ENCODE results near the gene FCRLB. TPM values are rescaled to one million over a fixed set of nuclear protein-coding genes. Genes with fewer than 3 reads are reported as not detected.
"Not testable (repeated sequence)": the region's sequence is repeated elsewhere in the genome, so short reads cannot be mapped to it uniquely, and the experiment has no call there.

Gene FCRLB
- total RNA-seq, 1 donor from 2014 or later = 0.27 TPM

DNA sequence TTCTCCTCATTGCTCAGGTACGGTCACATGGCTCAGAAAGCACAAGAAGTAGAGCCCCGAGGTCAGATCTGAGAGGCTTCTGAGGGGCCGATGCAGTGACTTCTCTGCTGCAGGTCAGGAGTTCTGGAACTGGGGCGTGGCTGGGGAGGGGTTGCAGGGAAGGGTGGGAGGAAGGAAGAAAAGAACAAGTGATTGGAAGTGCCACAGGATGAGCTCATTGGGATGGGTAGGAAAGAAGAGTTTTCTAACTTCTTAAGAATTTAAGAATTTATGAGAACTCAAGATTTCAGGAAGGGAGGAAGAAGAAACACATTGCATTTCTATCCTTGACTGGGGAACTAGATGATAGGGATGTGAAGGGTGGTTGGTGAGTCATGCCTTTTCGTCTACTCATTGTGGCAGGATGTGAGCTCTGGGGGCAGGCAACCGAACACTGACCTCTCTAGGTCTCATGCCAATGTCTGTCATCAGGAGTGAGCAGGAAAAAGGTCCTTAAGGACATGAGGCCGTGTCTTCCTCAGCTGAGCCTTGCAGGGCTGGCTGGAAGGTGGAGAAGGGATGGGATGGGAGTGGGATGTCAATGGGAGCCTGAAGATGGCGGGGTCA, 497 bp downstream of the FCRLB start:
- H3K27ac Mint-ChIP-seq (ENCODE audit: unreplicated experiment) = no peak overlapping the region
- TF ChIP-seq CTCF (IDR thresholded peaks at IDR 0.05) = no peak
- H3K9me3 Mint-ChIP-seq (ENCODE audit: unreplicated experiment) = no peaks in the 10 kb centered on the region
- no peaks in the 10 kb centered on the region for H3K36me3 Mint-ChIP-seq (ENCODE audit: unreplicated experiment)
- peaks cover 9% of the 10 kb centered on the region for H3K4me1 Mint-ChIP-seq (ENCODE audit: unreplicated experiment)
- H3K4me3 Mint-ChIP-seq (ENCODE audit: unreplicated experiment) = no peak overlapping the region
- no peak for DNase-seq (ENCODE audit: extremely low spot score, unreplicated experiment)
- peaks cover 30% of the 10 kb centered on the region for H3K27me3 Mint-ChIP-seq (ENCODE audit: unreplicated experiment)

GRCh38 chr1:161722406-161722805, 1.1 kb downstream of the FCRLB start:
- Mint-ChIP-seq H3K27me3 (ENCODE audit: unreplicated experiment) (peaks cover 24% of the 10 kb centered on the region), H3K4me1 (ENCODE audit: unreplicated experiment) (peaks cover 9% of the 10 kb centered on the region), H3K27ac (ENCODE audit: unreplicated experiment) (no peak overlapping the region), H3K36me3 (ENCODE audit: unreplicated experiment) (no peaks in the 10 kb centered on the region), H3K9me3 (ENCODE audit: unreplicated experiment) (no peaks in the 10 kb centered on the region), H3K4me3 (ENCODE audit: unreplicated experiment) (no peak overlapping the region)
- TF ChIP-seq CTCF (IDR thresholded peaks at IDR 0.05) = no peak
- DNase-seq (ENCODE audit: extremely low spot score, unreplicated experiment) = no peak

DNA sequence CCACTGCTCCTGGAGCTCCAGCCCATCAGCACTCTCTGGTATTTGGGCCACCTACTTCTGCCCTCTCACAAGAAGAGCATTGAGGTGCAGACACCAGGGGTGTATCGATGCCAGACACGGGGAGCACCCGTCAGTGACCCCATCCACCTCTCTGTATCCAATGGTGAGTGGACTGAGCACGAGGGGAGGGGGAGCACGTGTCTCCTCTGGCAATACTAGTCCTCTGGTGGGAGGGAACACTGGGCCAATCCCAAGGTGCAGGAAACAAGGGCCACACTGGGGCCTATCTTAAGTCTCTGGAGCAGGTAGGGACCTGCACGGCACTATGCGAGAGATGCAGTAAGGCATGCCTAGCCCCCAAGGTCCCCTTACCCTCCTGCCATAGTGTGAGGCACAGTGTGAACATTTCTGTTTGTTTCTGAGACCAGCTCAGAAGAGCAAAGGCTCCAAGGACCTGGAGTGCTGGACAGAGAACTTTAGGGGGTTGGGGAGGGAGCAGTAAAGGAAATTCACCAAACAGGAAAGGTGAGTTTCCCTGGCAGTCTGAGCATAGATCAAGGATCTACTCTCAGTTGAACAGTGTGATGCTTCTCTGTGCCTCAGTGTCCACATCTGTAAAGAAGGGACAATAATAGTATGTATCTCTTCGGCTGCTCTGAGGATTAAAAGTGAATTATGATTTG, 2.3 kb downstream of the FCRLB start:
- H3K36me3 Mint-ChIP-seq (ENCODE audit: unreplicated experiment) = no peaks in the 10 kb centered on the region
- no peak overlapping the region for H3K27ac Mint-ChIP-seq (ENCODE audit: unreplicated experiment)
- no peaks in the 10 kb centered on the region for H3K9me3 Mint-ChIP-seq (ENCODE audit: unreplicated experiment)
- H3K4me3 Mint-ChIP-seq (ENCODE audit: unreplicated experiment) = no peak overlapping the region
- DNase-seq (ENCODE audit: extremely low spot score, unreplicated experiment) = no peak
- peaks cover 17% of the 10 kb centered on the region for H3K27me3 Mint-ChIP-seq (ENCODE audit: unreplicated experiment)
- peaks cover 9% of the 10 kb centered on the region for H3K4me1 Mint-ChIP-seq (ENCODE audit: unreplicated experiment)
- no peak for TF ChIP-seq CTCF (IDR thresholded peaks at IDR 0.05)

DNA sequence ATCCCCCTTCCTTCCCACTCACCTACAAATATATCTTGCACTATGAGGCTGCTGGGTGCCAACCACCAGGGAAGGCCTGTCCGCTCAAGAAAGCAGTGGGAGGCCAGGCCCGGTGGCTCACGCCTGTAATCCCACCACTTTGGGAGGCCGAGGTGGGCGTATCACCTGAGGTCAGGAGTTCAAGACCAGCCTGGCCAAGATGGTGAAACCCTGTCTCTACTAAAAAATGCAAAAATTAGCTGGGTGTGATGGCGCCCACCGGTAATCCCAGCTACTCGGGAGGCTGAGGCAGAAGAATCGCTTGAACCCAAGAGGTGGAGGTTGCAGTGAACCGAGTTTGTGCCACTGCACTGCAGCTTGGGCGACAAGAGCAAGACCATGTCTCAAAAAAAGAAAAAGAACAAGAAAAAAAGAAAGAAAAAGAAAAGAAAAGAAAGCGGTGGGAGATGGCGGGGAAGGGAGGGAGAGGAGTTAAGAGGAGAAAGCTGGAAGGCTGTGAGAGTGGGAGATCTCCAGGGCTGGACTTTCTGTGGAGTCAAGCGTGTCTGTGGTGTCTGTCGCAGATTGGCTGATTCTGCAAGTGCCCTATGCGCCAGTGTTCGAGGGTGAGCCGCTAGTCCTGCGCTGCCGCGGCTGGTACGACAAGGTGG, 4.0 kb downstream of the FCRLB start:
- peak overlapping the region; percentile 84 for H3K4me3 Mint-ChIP-seq (ENCODE audit: unreplicated experiment)
- not testable (repeated sequence) for DNase-seq (ENCODE audit: extremely low spot score, unreplicated experiment); H3K27ac Mint-ChIP-seq (ENCODE audit: unreplicated experiment); H3K9me3 Mint-ChIP-seq (ENCODE audit: unreplicated experiment); H3K36me3 Mint-ChIP-seq (ENCODE audit: unreplicated experiment); H3K4me1 Mint-ChIP-seq (ENCODE audit: unreplicated experiment)
- peaks cover 12% of the 10 kb centered on the region for H3K27me3 Mint-ChIP-seq (ENCODE audit: unreplicated experiment)

DNA sequence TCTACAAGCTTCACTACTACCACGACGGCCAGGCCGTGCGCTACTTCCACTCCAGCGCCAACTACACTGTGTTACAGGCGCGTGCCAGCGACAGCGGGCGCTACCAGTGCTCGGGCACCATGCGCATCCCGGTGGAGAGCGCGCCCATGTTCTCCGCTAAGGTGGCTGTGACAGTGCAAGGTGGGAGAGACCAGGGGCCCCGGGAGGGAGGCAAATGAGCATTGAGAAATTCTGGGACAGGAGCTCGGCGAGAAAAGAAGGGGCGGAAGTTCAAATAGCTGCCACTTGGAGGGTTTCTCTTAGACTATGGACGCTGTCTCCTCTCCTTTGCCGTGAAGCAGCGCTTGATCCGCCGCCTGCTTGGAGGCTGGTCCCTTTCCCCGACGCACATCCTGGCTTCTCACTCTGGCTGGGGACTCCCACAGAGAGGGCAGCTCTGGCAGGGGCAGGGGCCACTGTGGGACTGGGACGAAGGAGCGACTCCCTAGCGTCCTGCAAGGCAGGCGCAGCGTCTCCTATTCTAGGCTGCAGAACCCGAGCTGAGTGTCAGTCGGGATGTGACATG, 4.6 kb downstream of the FCRLB start:
- peak overlapping the region; percentile 58 for H3K27ac Mint-ChIP-seq (ENCODE audit: unreplicated experiment)
- H3K4me3 Mint-ChIP-seq (ENCODE audit: unreplicated experiment) = peak overlapping the region; percentile 84
- TF ChIP-seq CTCF (IDR thresholded peaks at IDR 0.05) = peak; percentile 53
- no peaks in the 10 kb centered on the region for H3K9me3 Mint-ChIP-seq (ENCODE audit: unreplicated experiment)
- peaks cover 14% of the 10 kb centered on the region for H3K27me3 Mint-ChIP-seq (ENCODE audit: unreplicated experiment)
- H3K36me3 Mint-ChIP-seq (ENCODE audit: unreplicated experiment) = no peaks in the 10 kb centered on the region
- DNase-seq (ENCODE audit: extremely low spot score, unreplicated experiment) = no peak
- H3K4me1 Mint-ChIP-seq (ENCODE audit: unreplicated experiment) = peaks cover 9% of the 10 kb centered on the region
